Measurements from ENCODE around the gene PPIL4. TPM values are rescaled to one million over a fixed set of nuclear protein-coding genes. Genes with fewer than 3 reads are reported as not detected.

PPIL4 gene
- total RNA-seq, 4 donors from 2014 or later: 15.8 to 28.9 (median 20.5) TPM

DNA sequence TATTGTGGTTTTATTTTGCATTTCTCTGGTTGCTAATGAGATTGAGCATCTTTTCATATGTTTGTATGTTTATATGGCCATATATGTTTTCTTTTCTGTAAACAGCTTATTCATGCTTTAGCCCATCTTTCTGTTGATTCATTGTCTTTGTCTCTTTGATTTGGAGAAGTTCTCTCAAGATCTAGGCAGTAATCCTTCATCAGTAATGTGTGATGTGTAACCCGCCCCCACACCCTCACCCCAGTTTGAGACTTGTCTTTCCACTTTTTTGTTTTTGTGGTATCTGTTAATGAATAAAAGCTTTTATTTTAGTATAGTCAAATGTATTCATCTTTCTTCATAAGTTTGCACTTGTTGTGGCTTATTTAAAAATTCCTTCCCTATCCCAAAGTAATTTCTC lies 87.0 kb downstream of the PPIL4 start:
- Histone ChIP-seq H3K9me3 (no peaks in the 10 kb centered on the region), H3K27ac (no peak overlapping the region), H3K4me3 (no peak overlapping the region), H3K27me3 (no peaks in the 10 kb centered on the region), H3K36me3 (peaks cover 0 to 17% (median 0%) of the 10 kb centered on the region in 3 donors), H3K4me1 (peaks cover 0 to 17% (median 4%) of the 10 kb centered on the region in 4 donors)
- no peak for DNase-seq
- TF ChIP-seq POLR2A (IDR thresholded peaks at IDR 0.05): no peak
- TF ChIP-seq CTCF (IDR thresholded peaks at IDR 0.05): no peak

DNA sequence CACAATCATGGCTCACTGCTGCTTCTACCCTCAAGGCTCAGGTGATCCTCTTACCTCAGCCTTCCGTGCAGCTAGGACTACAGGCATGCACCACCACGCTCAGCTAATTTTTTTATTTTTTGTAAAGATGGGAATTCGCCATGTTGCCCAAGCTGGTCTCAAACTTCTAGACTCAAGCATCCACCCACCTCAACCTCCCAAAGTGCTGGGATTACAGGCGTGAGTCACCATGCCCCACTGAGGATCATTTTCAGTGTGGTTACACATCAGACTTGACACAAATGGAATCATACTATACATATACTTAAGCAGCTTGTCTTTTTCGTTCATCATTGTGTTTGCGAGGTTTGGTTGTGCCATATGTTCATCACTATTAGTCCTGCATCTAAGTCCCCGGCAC lies 87.6 kb downstream of the PPIL4 start:
- H3K36me3 ChIP-seq: peaks cover 0 to 17% (median 0%) of the 10 kb centered on the region in 3 donors
- no peaks in the 10 kb centered on the region for H3K27me3 ChIP-seq
- no peaks in the 10 kb centered on the region for H3K9me3 ChIP-seq
- no peak for TF ChIP-seq POLR2A (IDR thresholded peaks at IDR 0.05)
- no peak for TF ChIP-seq CTCF (IDR thresholded peaks at IDR 0.05)
- no peak for DNase-seq
- no peak overlapping the region for H3K4me3 ChIP-seq
- H3K4me1 ChIP-seq: peaks cover 0 to 23% (median 8%) of the 10 kb centered on the region in 4 donors
- H3K27ac ChIP-seq: no peak overlapping the region

DNA sequence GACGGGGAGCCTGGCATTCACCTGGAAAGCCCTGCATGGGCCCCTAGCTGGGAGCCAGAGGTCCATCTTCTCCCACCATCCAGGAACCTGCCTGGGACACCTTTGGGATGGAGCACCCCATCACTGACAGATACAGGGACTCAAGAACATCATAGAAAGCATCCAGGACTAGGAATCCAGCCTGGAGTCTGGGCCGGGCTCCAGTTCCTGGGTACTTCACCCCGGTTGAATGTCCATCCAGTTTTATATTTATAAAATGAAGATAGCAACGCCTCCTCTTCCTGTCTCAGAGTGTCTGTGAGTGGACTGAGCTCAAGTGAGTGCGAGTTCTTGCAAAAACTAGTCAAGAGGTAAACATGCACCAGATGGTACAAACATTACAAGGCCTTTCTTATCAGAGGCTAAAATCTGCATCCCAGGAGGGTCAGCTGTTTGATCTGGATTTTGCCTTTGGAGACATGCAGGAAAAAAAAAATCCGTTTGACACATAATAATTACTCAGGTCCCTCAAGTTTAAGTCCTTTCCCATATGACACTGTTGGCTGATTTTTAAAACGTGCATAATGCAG lies 88.4 kb downstream of the PPIL4 start:
- DNase-seq: no peak
- no peak overlapping the region for H3K4me3 ChIP-seq
- no peaks in the 10 kb centered on the region for H3K27me3 ChIP-seq
- H3K27ac ChIP-seq: no peak overlapping the region
- TF ChIP-seq CTCF (IDR thresholded peaks at IDR 0.05) (no peak), POLR2A (IDR thresholded peaks at IDR 0.05) (no peak)
- no peaks in the 10 kb centered on the region for H3K9me3 ChIP-seq
- H3K36me3 ChIP-seq: peaks cover 0 to 17% (median 0%) of the 10 kb centered on the region in 3 donors
- peaks cover 0 to 29% (median 8%) of the 10 kb centered on the region in 4 donors for H3K4me1 ChIP-seq

- Histone ChIP-seq H3K27me3 (no peaks in the 10 kb centered on the region), H3K4me3 (no peak overlapping the region), H3K9me3 (no peaks in the 10 kb centered on the region), H3K27ac (no peak overlapping the region), H3K36me3 (peaks cover 0 to 15% (median 0%) of the 10 kb centered on the region in 3 donors), H3K4me1 (peaks cover 0 to 39% (median 8%) of the 10 kb centered on the region in 4 donors)
- DNase-seq: no peak
- TF ChIP-seq CTCF (IDR thresholded peaks at IDR 0.05) (no peak), POLR2A (IDR thresholded peaks at IDR 0.05) (no peak)
Measured at GRCh38 chr6:149456311-149457021, 89.4 kb downstream of the PPIL4 start.

DNA sequence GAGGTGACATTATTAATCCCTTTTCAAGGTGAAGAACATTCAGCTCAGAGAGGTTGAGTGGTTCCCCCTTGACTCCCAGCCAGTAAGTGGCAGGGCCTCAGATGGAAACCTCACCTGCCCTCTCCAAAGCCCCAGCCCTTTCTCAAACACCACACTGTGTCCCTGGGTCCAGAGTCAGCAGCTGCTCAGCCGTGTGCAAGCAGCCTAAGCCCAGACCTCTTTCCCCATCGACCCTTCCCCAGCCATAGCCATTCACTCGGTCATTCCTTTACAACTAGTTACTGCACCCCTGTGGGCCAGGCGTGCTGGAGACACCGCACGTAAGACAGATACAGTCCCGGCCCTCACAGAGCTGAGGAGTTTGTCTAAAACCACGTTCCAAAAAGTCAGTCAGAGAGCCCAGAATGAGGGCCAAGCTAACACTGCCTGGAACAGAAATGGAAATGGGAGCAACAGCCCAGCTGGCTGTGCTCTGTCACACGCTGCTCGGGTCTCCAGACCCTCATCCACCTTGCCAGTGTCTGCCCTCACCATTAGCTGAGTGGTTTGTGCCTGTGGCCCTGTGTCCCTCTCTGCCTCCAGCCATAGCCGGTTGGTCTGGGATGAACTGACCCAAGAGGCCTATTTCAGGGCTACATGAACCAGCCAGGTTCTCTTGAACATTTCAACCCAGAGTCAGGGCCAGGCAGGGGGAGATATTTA lies 90.7 kb downstream of the PPIL4 start:
- H3K27ac ChIP-seq: peak overlapping the region in 3 of 4 donors; percentile 40 to 71 (median 47)
- no peak for DNase-seq
- H3K4me3 ChIP-seq: no peak overlapping the region
- peaks cover 0 to 50% (median 8%) of the 10 kb centered on the region in 4 donors for H3K4me1 ChIP-seq
- H3K9me3 ChIP-seq: no peaks in the 10 kb centered on the region
- H3K27me3 ChIP-seq: no peaks in the 10 kb centered on the region
- TF ChIP-seq POLR2A (IDR thresholded peaks at IDR 0.05) (no peak), CTCF (IDR thresholded peaks at IDR 0.05) (no peak)
- peaks cover 0 to 11% (median 0%) of the 10 kb centered on the region in 3 donors for H3K36me3 ChIP-seq

Small RNAs within 50 kb of the gene (small RNA-seq; reads per million reads assigned to genes)
- gene RF00410 (0 reads per million in 2 donors), gene RNU7-3P (0 reads per million in 2 donors)

Other genes with a start within 250 kb of the PPIL4 start
- 10 to 100 TPM; 48.2 to 84.6 (median 52.8) TPM for gene TAB2, start 228.3 kb downstream of the PPIL4 start, total RNA-seq
- gene SUMO4, start 145.8 kb downstream of the PPIL4 start, total RNA-seq: 1 to 10 TPM in 3 of 4 donors, not detected in 1; 5.1 to 8.2 (median 7.0) TPM
- gene ZC3H12D, start 61.0 kb downstream of the PPIL4 start, total RNA-seq: 10 to 100 TPM in 3 of 4 donors, 1 to 10 TPM in 1; 7.8 to 32.2 (median 18.5) TPM
- gene GINM1, start 20.3 kb upstream of the PPIL4 start, total RNA-seq: 10 to 100 TPM; 23.1 to 36.6 (median 26.7) TPM
- gene KATNA1, start 102.7 kb upstream of the PPIL4 start, total RNA-seq: 10 to 100 TPM; 10.3 to 33.8 (median 15.0) TPM
- 10 to 100 TPM; 21.8 to 38.8 (median 29.7) TPM for gene LATS1, start 172.1 kb upstream of the PPIL4 start, total RNA-seq
- gene NUP43, start 200.5 kb upstream of the PPIL4 start, total RNA-seq: 10 to 100 TPM; 16.1 to 64.4 (median 16.3) TPM
- 10 to 100 TPM; 39.4 to 52.0 (median 44.9) TPM for gene PCMT1, start 203.7 kb upstream of the PPIL4 start, total RNA-seq